K562 (cell line): Measurements from ENCODE around the gene LRRC57. TPM values are rescaled to one million over a fixed set of nuclear protein-coding genes. Genes with fewer than 3 reads are reported as not detected.

Source experiments
- ARHGAP35 ChIP-seq: fragments of 450-650 bp; IDR thresholded peaks from 2 replicates; pipeline ENCODE4 v1.6.1; 2018; ENCODE audit not compliant: partially characterized antibody
- DACH1 ChIP-seq: fragments of 450-650 bp; IDR thresholded peaks from 2 replicates; pipeline ENCODE4 v1.6.1; 2018; ENCODE audit not compliant: partially characterized antibody
- HNRNPLL ChIP-seq: fragments of 200-400 bp; formaldehyde crosslinking; IDR thresholded peaks from 2 replicates; pipeline ENCODE4 v1.6.1; 2017; ENCODE audit warnings: low read length, low read depth, mild to moderate bottlenecking; ENCODE audit not compliant: poor library complexity, severe bottlenecking
- HOXB6 ChIP-seq: fragments of 250-450 bp; sonication (Bioruptor Pico); IDR thresholded peaks from 2 replicates; pipeline ENCODE4 v1.5.1; 2022; ENCODE audit warnings: mild to moderate bottlenecking, borderline replicate concordance
- MAZ ChIP-seq, 2 experiments: fragments of 450-650 bp in 1 of 2; sonication (generic) in 1 of 2; formaldehyde crosslinking; IDR thresholded peaks in 1 of 2; conservative IDR thresholded peaks in 1 of 2; 2 replicates each; pipeline versions ENCODE4 v1.4.0 to v1.5.0; 2020; ENCODE audit warnings: mild to moderate bottlenecking in 1 of 2, missing genetic modification reagents in 1 of 2
- MED1 ChIP-seq: sonication (generic); formaldehyde crosslinking; IDR thresholded peaks from 2 replicates; pipeline ENCODE4 v1.8.1; 2023; ENCODE audit warnings: missing genetic modification reagents, borderline replicate concordance
- MTA2 ChIP-seq: fragments of 450-650 bp; IDR thresholded peaks from 2 replicates; pipeline ENCODE4 v1.6.1; 2016; ENCODE audit warnings: low read depth
- NCOA6 ChIP-seq: fragments of 450-650 bp; IDR thresholded peaks from 2 replicates; pipeline ENCODE4 v1.6.1; 2017; ENCODE audit warnings: mild to moderate bottlenecking
- ZMIZ1 ChIP-seq, 2 experiments: fragments of 150-350 bp in 1 of 2; IDR thresholded peaks; 2 replicates each; pipeline ENCODE4 v1.6.1; 2012 to 2016; ENCODE audit warnings: low read depth in 2 of 2, low read length in 2 of 2, mild to moderate bottlenecking in 1 of 2, moderate library complexity in 1 of 2
- ZNF407 ChIP-seq: fragments of 450-650 bp; IDR thresholded peaks from 2 replicates; pipeline ENCODE4 v1.6.1; 2016; ENCODE audit warnings: low read depth
- polyA plus RNA-seq, 8 experiments: library from polyadenylated mRNA; depleted of rRNA in 4 of 8; stranded (reverse) in 5 of 8; unstranded in 3 of 8; fragments of >200 nt; fragmentation: Nextera tagmentation in 2 of 8; fragmentation: Illumina TruSeq in 1 of 8; extraction: Ambion mirVana in 2 of 8; extraction: Trizol in 1 of 8; gene quantifications; 2 replicates each; pipeline versions ENCODE4 v1.2.1 to v1.2.3, GENCODE V29; 2011 to 2014; ENCODE audit warnings: inconsistent platforms in 1 of 8, missing spikeins in 1 of 8
- total RNA-seq, 7 experiments: library from RNA; depleted of rRNA in 6 of 7; stranded (reverse); fragments of >200 nt in 6 of 7; fragmentation: Illumina TruSeq in 2 of 7; extraction: Trizol in 2 of 7; gene quantifications; 2 replicates each; pipeline versions ENCODE4 v1.2.1 to v1.2.3, GENCODE V29; 2011 to 2021; ENCODE audit warnings: low replicate concordance in 1 of 7
- TF ChIP-seq, protein P1 (sequence below): sonication (generic); formaldehyde crosslinking; IDR thresholded peaks from 2 replicates; pipeline ENCODE4 v1.8.1; 2022; ENCODE audit warnings: missing genetic modification reagents

Gene LRRC57
- total and polyA plus RNA-seq, 9 of the 15 experiments (the other 6 are each of a cell fraction or from before 2014, with no cell fraction given), result 3.9 to 20.4 (median 14.8) TPM

DNA sequence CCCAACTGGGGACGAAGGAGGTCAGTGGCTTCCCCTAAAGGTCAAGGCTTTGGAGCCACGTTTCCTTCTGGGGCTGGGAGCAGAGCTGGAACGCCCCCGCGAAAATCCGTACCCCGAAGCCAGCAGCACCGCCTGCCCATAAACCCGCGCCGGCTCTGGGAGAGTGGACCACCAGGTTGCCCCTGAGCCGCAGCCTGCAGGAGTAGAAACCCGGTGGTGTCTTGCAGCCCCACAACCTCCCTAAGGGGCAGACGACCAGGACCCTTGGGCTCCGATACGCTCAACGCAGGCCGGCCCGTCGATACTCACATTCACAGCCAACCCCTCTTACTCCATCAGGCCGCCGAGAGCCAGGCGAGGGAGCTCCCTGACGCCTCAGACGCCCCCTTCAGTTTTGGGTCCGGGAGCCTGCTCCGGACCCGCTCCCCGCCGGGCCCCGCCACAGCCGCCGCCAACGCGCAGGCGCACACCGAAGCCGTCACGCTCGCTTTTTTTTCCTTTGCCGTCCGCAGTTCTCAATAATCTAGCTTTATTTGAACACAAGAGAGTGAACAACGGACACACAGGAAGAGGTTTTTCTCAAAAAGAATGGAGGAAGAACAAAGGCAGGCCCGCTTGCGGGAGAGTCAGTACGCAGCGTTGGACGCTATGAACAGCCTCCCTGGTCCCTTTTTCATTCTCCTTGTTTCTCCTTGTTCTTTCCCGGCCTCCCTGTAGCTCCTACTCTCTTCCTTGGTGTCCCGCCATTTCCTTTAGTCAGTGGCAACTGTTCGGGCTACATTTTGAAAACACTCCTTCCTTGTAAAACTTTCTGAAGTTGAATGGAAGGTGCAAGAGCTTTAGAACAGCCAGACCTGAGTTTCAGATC lies 57.7 kb downstream of the LRRC57 start, which contains the start of gene ZNF106 (continued):
- TF ChIP-seq ZMIZ1 (IDR thresholded peaks at IDR 0.05; ENCODE audit: low read depth in 2 of 2, low read length in 2 of 2) (peak in 1 of 2 experiments; percentile 15; a peak in 1 of 4 replicates), HOXB6 (no peak), MTA2 (peak; percentile 23; the same call in 1 of the 2 replicates), ARHGAP35 (peak; percentile 41), DACH1 (no peak), ZNF407 (no peak), MED1 (no peak), NCOA6 (no peak), HNRNPLL (peak; percentile 30), MAZ (CRISPR knock-in tag; conservative IDR thresholded peaks at IDR 0.05 in 1 of 2, IDR thresholded peaks at IDR 0.05 in 1 of 2) (peak; percentile 64 to 97; a peak in 3 of 4 replicates)
- TF ChIP-seq, protein P1, sequence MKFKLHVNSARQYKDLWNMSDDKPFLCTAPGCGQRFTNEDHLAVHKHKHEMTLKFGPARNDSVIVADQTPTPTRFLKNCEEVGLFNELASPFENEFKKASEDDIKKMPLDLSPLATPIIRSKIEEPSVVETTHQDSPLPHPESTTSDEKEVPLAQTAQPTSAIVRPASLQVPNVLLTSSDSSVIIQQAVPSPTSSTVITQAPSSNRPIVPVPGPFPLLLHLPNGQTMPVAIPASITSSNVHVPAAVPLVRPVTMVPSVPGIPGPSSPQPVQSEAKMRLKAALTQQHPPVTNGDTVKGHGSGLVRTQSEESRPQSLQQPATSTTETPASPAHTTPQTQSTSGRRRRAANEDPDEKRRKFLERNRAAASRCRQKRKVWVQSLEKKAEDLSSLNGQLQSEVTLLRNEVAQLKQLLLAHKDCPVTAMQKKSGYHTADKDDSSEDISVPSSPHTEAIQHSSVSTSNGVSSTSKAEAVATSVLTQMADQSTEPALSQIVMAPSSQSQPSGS (CRISPR knock-in tag), result no peak
